SIG-M5 (cell line): ENCODE results near the gene BRD3.

Source experiments
- DNase-seq: peaks from one replicate; lab custom pipeline; 2025; lab: John Stamatoyannopoulos, UW

The BRD3 gene

GRCh38 chr9:134024828-134025605, 42.8 kb downstream of the BRD3 start, which contains the start of gene BRD3OS:
Gene BRD3OS, plus strand, starts transcription at chr9:134025481. Its CDS starts 1,267 bp downstream, at chr9:134026748.
- DNase-seq: peak; percentile 76

- DNase-seq: no peak
These were observed 43.5 kb downstream of the BRD3 start for GRCh38 chr9:134024214-134024792.

- DNase-seq: no peak
These were observed 52.9 kb downstream of the BRD3 start for GRCh38 chr9:134014946-134015345.

- no peak for DNase-seq
These were observed 56.4 kb downstream of the BRD3 start for GRCh38 chr9:134011401-134011800.

DNA sequence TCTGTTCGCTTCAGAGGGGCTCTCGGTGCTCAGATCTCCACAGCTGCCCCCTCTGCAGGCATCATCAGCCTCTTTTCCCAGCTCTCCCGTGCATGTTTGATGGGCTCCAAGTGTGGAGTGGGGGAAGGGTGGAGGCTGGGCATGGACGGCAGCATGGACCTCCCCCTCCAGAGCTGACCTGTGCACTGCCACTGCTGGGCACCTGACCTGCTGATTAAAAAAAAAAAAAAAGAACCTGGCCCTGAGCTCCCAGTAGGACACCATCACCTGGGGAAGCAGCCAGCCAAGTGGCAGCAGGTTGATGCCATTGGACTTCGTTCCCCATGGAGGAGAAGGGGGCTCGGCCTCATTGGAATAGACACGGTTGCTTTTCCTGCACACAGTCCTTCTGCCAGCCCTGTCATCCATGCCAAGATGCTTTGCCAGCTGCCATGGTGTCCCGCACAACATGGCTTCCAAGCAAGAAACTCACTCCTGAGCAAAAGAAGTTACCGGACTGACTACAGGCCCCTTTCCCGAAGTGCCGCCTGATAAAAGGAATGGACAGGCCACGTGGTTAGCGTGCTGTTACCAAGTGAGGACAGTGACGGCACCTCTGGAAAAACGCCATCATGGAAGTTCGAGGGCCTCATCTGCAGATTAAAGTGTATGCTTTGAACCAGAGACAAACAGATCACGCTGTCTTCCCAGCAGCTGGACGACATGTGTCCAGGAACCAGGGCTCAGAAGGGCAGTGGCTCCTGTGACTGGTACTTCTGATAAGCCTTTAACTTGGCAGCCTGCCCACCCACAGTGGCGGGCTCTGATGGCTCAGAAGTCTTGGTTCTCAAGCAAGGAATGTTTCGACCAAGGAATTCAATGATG, 57.3 kb downstream of the BRD3 start:
- DNase-seq: no peak

- no peak for DNase-seq
These were observed 60.3 kb downstream of the BRD3 start for GRCh38 chr9:134007571-134007970.

- DNase-seq: no peak
These were observed 60.7 kb downstream of the BRD3 start for GRCh38 chr9:134007150-134007549.

- no peak for DNase-seq
These were observed 62.4 kb downstream of the BRD3 start for GRCh38 chr9:134005381-134005780.

GRCh38 chr9:134004881-134005280, 62.9 kb downstream of the BRD3 start:
- DNase-seq: no peak

DNA sequence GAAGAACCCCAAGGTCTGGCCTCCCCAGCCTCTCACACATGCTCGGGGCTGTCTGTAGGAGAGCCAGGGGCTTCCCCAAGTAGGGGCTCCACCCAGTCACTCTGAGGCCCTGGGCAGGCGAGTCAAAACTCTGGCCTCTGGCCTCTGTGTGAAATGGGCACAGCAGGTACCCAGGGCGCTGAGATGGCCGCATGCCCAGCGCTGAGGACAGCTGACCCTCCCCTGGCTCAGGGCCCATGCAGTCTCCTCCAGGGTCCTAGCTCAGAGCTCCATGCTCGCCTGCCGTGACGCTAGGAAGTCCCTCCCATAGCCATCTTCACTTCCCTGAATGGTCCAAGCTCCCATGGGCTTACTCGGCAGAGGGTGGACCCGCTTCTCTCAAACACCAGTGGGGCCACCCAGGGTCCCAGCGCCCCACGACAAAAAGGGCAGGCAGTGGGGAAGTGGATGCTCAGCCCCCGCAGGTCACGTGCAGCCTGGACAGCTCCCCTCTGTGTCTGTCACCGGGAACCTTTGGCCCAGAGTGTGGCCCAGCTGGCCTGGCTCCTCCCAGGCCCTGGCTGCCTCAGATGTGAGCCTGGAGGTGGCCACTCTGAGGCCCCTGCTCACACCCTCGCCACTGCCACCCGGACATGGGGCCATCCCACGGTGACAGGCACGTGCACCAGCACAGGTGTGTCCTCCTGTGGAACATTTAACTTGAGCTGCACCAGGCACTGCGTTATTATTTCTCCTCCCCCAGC, 63.5 kb downstream of the BRD3 start:
- DNase-seq: no peak

- no peak for DNase-seq
These were observed 64.6 kb downstream of the BRD3 start for GRCh38 chr9:134003237-134003636.

DNA sequence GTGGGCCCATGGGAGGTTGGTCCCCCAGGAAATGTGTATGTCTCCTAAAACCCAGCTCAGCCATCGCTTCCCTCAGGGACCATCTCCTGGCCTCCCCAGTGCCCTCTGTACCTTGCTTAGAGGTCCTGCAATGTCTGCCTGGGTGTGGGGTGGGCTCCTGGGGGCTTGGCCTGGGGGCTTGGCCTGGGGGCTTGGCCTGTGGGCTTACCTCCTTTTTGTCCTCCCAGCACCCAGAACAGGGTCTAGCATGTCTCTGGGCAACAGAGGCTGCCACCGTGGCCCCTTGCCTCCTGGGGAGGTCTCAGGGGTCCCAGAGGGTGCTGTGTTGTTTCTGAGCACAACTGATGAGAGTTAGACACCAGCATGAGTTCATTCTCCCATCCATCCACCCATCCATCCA, 65.0 kb downstream of the BRD3 start:
- DNase-seq: no peak

- no peak for DNase-seq
These were observed 68.0 kb downstream of the BRD3 start for GRCh38 chr9:133999851-134000265.

- no peak for DNase-seq
These were observed 68.8 kb downstream of the BRD3 start for GRCh38 chr9:133998915-133999595.

DNA sequence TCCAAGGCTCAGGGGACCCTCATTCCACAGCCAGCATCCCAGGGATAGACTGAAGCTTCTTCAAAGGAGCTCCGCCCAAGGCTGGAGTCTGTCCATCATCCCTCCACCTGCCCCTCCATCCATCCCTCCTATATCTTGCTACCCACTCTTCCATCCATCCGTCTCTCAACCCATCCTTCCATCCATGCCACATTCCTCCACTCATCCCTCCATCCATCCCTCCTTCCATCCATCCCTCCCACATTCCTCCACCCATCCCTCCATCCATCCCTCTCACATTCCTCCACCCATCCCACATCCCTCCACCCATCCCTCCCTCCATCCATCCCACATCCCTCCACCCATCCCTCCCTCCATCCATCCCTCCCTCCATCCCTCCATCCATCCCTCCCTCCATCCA, 70.2 kb downstream of the BRD3 start:
- DNase-seq: no peak

DNA sequence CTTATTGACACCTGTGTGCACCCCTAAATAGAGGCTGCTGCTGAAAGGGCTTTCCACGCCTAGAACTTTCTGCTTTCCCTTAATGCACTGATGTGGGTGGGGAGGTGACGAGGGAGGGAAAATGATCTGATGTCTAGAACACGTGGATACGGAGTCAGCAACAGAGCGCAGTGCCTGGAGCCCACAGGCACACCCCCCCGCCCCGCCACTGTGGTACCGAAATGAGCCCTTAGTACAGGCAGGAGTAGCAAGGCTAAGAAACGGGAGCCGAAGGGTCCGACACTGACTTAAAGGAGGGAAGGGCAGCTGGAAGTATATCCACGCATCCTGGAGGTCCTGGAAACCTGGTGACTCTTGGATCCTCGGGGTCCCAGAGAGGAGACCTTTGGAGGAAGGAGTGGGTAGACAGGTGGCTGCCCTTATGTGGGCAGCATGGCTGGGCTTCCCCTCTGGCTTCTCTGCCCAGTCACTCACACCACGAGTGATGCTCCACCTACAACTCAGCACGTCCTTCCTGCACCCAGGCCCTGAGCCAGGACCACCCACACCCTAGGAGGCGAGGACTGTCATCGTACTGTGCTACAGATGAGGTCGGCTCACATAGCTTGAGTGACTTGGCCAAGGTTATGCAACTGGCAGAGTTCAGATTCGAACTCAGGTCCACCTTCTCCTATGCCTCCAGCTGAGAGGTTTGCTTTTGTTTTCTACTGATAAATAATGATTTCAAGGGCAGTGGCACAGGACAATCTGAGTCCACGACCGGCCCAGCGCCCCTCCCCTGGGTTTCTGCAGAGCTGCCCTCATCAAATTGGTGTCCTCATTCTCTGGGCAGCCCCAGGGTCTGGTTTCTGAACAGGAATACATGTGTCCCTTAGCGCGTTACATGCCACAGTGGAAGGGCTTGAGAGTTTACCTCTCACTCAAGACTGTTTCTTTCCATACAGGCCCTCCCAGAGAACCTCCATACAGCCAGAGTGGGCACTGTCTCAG, 71.0 kb downstream of the BRD3 start:
- DNase-seq: no peak

GRCh38 chr9:133995012-133995896, 72.6 kb downstream of the BRD3 start:
- no peak for DNase-seq

DNA sequence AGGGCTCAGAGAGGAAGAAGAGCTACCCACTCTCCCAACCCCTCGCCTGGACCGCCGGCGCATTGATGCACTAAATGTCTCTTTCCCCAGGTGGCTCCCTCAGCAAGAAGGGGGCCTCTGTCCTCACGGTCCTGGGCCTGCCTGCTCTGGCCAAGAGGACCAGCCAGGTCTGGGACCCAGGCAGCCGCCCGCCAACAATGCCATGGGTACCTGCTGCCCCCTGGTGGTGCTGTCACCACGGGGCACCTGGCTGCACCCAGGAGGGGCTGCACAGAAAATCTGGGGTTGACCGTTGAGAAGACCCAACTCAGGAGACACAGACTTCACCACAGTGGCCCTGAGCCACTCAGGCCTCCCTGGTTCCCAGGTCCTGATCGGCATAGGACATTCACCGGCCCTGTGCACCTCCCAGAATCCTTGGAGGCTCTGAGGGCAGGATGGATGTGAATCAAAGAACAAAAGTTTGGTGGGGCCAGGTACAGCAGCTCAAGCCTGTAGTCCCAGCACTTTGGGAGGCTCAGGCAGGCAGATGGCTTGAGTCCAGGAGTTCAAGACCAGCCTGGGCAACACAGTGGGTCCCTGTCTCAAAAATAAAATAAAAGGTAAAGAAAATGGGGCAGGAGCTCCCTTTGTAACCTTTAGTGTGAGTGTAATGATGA, 73.3 kb downstream of the BRD3 start:
- no peak for DNase-seq
